Erythroblast (primary cell): ENCODE measurements around the gene NTM.

Experiments used
- GATA1 ChIP-seq: IDR thresholded peaks from 2 replicates; pipeline ENCODE4 v1.6.1; 2011; ENCODE audit warnings: low read depth, mild to moderate bottlenecking, control low read depth, low read length, moderate library complexity
- POLR2A ChIP-seq: IDR thresholded peaks from 2 replicates; pipeline ENCODE4 v1.6.1; 2011; ENCODE audit warnings: mild to moderate bottlenecking, low read length

GRCh38 chr11:131498631-131499160 lies 128.3 kb downstream of the NTM start:
- TF ChIP-seq POLR2A: no peak
- TF ChIP-seq GATA1: no peak
